ENCODE results near the gene MZT1. TPM values are rescaled to one million over a fixed set of nuclear protein-coding genes. Genes with fewer than 3 reads are reported as not detected.

MZT1 gene
- polyA plus RNA-seq, 3 donors from 2014 or later = 7.1 to 12.5 (median 8.5) TPM

Other genes starting within 250 kb of the MZT1 start
- 1 to 10 TPM; 6.2 to 9.7 (median 8.1) TPM for gene BORA, start 294 bp upstream of the MZT1 start, polyA plus RNA-seq
- gene DIS3, start 54.3 kb upstream of the MZT1 start, polyA plus RNA-seq = 10 to 100 TPM in 2 of 3 donors, 1 to 10 TPM in 1; 5.3 to 15.8 (median 13.1) TPM
- 10 to 100 TPM in 2 of 3 donors, 1 to 10 TPM in 1; 2.6 to 27.0 (median 15.4) TPM for gene PIBF1, start 54.5 kb upstream of the MZT1 start, polyA plus RNA-seq

Measured in immature natural killer cell (primary cell).